Measurements from ENCODE around the gene C1orf122. TPM values are rescaled to one million over a fixed set of nuclear protein-coding genes. Genes with fewer than 3 reads are reported as not detected.

C1orf122 gene
- total RNA-seq, result 36.7 TPM

GRCh38 chr1:37807555-37808368 lies at the start of gene C1orf122, which contains the start of gene YRDC:
Gene C1orf122, plus strand, starts transcription at chr1:37807790. Its CDS starts 615 bp downstream, at chr1:37808405.
Gene YRDC, minus strand, starts transcription at chr1:37808208. Its CDS starts 28 bp downstream, at chr1:37808180.

GRCh38 chr1:37764888-37765441 lies 42.6 kb upstream of the C1orf122 start, which contains the start of gene EPHA10:
Gene EPHA10, minus strand, starts transcription at chr1:37765120. Its CDS starts 54 bp downstream, at chr1:37765066.

GRCh38 chr1:37793773-37794371 lies 13.7 kb upstream of the C1orf122 start, which contains the start of gene MANEAL:
Gene MANEAL, plus strand, starts transcription at chr1:37793847. Its CDS starts 336 bp downstream, at chr1:37794183.

Other genes with a start within 250 kb of the C1orf122 start
- 52.0 TPM for gene GNL2, start 211.9 kb upstream of the C1orf122 start, total RNA-seq
- 6.0 TPM for gene RSPO1, start 172.9 kb upstream of the C1orf122 start, total RNA-seq
- gene CDCA8, start 115.3 kb upstream of the C1orf122 start, total RNA-seq, result 3.6 TPM
- gene EPHA10, start 42.7 kb upstream of the C1orf122 start, total RNA-seq, result 9.4 TPM
- gene MANEAL, start 13.9 kb upstream of the C1orf122 start, total RNA-seq, result 15.3 TPM
- gene YRDC, start 418 bp downstream of the C1orf122 start, total RNA-seq, result 9.7 TPM
- 5.7 TPM for gene MTF1, start 51.8 kb downstream of the C1orf122 start, total RNA-seq
- gene INPP5B, start 139.3 kb downstream of the C1orf122 start, total RNA-seq, result 35.3 TPM
- 81.7 TPM for gene SF3A3, start 182.2 kb downstream of the C1orf122 start, total RNA-seq
- gene FHL3, start 197.7 kb downstream of the C1orf122 start, total RNA-seq, result 14.0 TPM
- gene UTP11, start 204.9 kb downstream of the C1orf122 start, total RNA-seq, result 59.4 TPM
- 1.5 TPM for gene POU3F1, start 239.0 kb downstream of the C1orf122 start, total RNA-seq